Neuronal stem cell (in vitro differentiated cells): ENCODE measurements around the gene RPN2.

Experiments used
- DNase-seq: peaks from one replicate; pipeline ENCODE4 v3.0.0-alpha.2; 2013; ENCODE audit warnings: low spot score
- H2AFZ ChIP-seq: one replicate; pipeline ENCODE4 v1.6.1; 2013; ENCODE audit warnings: mild to moderate bottlenecking, low read length, inconsistent platforms
- H2AK5ac ChIP-seq: 2 replicates; pipeline ENCODE4 v1.6.1; 2013; ENCODE audit warnings: low read depth, mild to moderate bottlenecking, inconsistent platforms, low read length, moderate library complexity, mixed read lengths
- H2BK120ac ChIP-seq: 2 replicates; pipeline ENCODE4 v1.6.1; 2013; ENCODE audit warnings: low read depth, mild to moderate bottlenecking, inconsistent platforms, low read length, moderate library complexity, mixed read lengths
- H2BK12ac ChIP-seq: one replicate; pipeline ENCODE4 v1.6.1; 2013; ENCODE audit warnings: low read length, inconsistent platforms
- H2BK15ac ChIP-seq: 2 replicates; pipeline ENCODE4 v1.6.1; 2013; ENCODE audit warnings: mild to moderate bottlenecking, low read length, inconsistent platforms, mixed read lengths
- H2BK5ac ChIP-seq: one replicate; pipeline ENCODE4 v1.6.1; 2013; ENCODE audit warnings: inconsistent platforms, mild to moderate bottlenecking, low read length, moderate library complexity
- H3K14ac ChIP-seq: one replicate; pipeline ENCODE4 v1.6.1; 2013; ENCODE audit warnings: low read length, inconsistent platforms
- H3K18ac ChIP-seq: 2 replicates; pipeline ENCODE4 v1.6.1; 2013; ENCODE audit warnings: low read length, inconsistent platforms
- H3K23ac ChIP-seq: 2 replicates; pipeline ENCODE4 v1.6.1; 2013; ENCODE audit warnings: low read depth, mild to moderate bottlenecking, mixed read lengths, low read length, inconsistent platforms; ENCODE audit not compliant: poor library complexity
- H3K27ac ChIP-seq: replicated peaks from 3 replicates; pipeline ENCODE4 v1.5.1; 2013; ENCODE audit warnings: low read length, inconsistent platforms
- H3K27me3 ChIP-seq, 3 experiments: 2 replicates each; pipeline ENCODE4 v1.6.1; 2013; ENCODE audit warnings: low read length in 3 of 3, mild to moderate bottlenecking in 2 of 3, inconsistent platforms in 1 of 3, low read depth in 1 of 3, mixed read lengths in 1 of 3, moderate library complexity in 1 of 3; ENCODE audit not compliant: control insufficient read depth in 3 of 3, insufficient read depth in 3 of 3
- H3K36me3 ChIP-seq, 2 donors: replicated peaks in 1 of 2; 2 replicates each; pipeline ENCODE4 v1.6.1; 2013; ENCODE audit warnings: low read length in 2 of 2; ENCODE audit not compliant: control insufficient read depth in 2 of 2, insufficient read depth in 2 of 2
- H3K4ac ChIP-seq: 2 replicates; pipeline ENCODE4 v1.6.1; 2013; ENCODE audit warnings: inconsistent platforms, mild to moderate bottlenecking, low read length, moderate library complexity
- H3K4me1 ChIP-seq, 2 donors: 1 replicate in 1 of 2; 2 replicates in 1 of 2; pipeline ENCODE4 v1.6.1; 2013; ENCODE audit warnings: low read length in 2 of 2, low read depth in 1 of 2; ENCODE audit not compliant: control insufficient read depth in 2 of 2, insufficient read depth in 1 of 2
- H3K4me2 ChIP-seq: one replicate; pipeline ENCODE4 v1.6.1; 2013; ENCODE audit warnings: mild to moderate bottlenecking, low read length, inconsistent platforms; ENCODE audit not compliant: insufficient read depth, poor library complexity, severe bottlenecking
- H3K4me3 ChIP-seq, 2 donors: 2 replicates each; pipeline ENCODE4 v1.5.1; 2013; ENCODE audit warnings: low read length in 2 of 2, mild to moderate bottlenecking in 2 of 2, inconsistent platforms in 1 of 2, moderate library complexity in 1 of 2
- H3K79me1 ChIP-seq: one replicate; pipeline ENCODE4 v1.6.1; 2013; ENCODE audit warnings: low read depth, mild to moderate bottlenecking, inconsistent platforms, low read length, moderate library complexity
- H3K9ac ChIP-seq: one replicate; pipeline ENCODE4 v1.6.1; 2013; ENCODE audit warnings: mild to moderate bottlenecking, low read depth, low read length, inconsistent platforms; ENCODE audit not compliant: poor library complexity
- H3K9me3 ChIP-seq, 2 donors: replicated peaks in 1 of 2; 2 replicates each; pipeline versions ENCODE3 to v1.6.1; 2013; ENCODE audit warnings: low read length in 2 of 2, mild to moderate bottlenecking in 2 of 2, inconsistent platforms in 1 of 2, low read depth in 1 of 2, mixed read lengths in 1 of 2, moderate library complexity in 1 of 2; ENCODE audit not compliant: control insufficient read depth in 2 of 2, insufficient read depth in 1 of 2
- H4K8ac ChIP-seq: one replicate; pipeline ENCODE4 v1.6.1; 2013; ENCODE audit warnings: low read depth, mild to moderate bottlenecking, inconsistent platforms, low read length, moderate library complexity
- H4K91ac ChIP-seq: one replicate; pipeline ENCODE4 v1.6.1; 2013; ENCODE audit warnings: low read length, low read depth, mild to moderate bottlenecking, inconsistent platforms; ENCODE audit not compliant: poor library complexity
- WGBS, 2 donors: extraction: QIAGEN DNeasy Blood & Tissue Kit; methylation state at CpG; one replicate each; pipeline ENCODE4 v1.1.7; 2013; ENCODE audit warnings: missing lambda C conversion rate in 2 of 2, mixed read lengths in 1 of 2; ENCODE audit not compliant: insufficient read length in 2 of 2, insufficient replicate concordance in 1 of 2; ENCODE audit errors: extremely low coverage in 2 of 2; 5-methylcytosine and 5-hydroxymethylcytosine counted together

The RPN2 gene

GRCh38 chr20:37226889-37227288 lies 47.8 kb downstream of the RPN2 start:
- Histone ChIP-seq H3K18ac (peak overlapping the region; percentile 4), H2AK5ac (no peak overlapping the region), H2BK120ac (no peak overlapping the region), H4K8ac (no peak overlapping the region), H3K9me3 (no peaks in the 10 kb centered on the region), H3K36me3 (peaks cover 40 to 100% of the 10 kb centered on the region in 2 donors), H3K4me3 (no peak overlapping the region), H3K4me2 (no peak overlapping the region), H3K14ac (no peak overlapping the region), H3K27me3 (no peaks in the 10 kb centered on the region), H3K4me1 (peaks cover 26 to 30% of the 10 kb centered on the region in 2 donors), H3K4ac (no peak overlapping the region), H3K27ac (no peak overlapping the region), H3K23ac (no peak overlapping the region), H3K9ac (no peak overlapping the region), H3K79me1 (peaks cover 2% of the 10 kb centered on the region), H2BK5ac (no peak overlapping the region), H2BK15ac (no peak overlapping the region), H2AFZ (no peak overlapping the region), H2BK12ac (no peak overlapping the region), H4K91ac (peak overlapping the region; percentile 6)
- DNase-seq: no peak
- no CpG with 5 or more reads among the region's 3 CpGs for WGBS, 2 donors

GRCh38 chr20:37228082-37228481 lies 49.0 kb downstream of the RPN2 start:
- peak overlapping the region; percentile 77 for H3K27ac ChIP-seq
- WGBS, 2 donors: no CpG with 5 or more reads among the region's 6 CpGs

GRCh38 chr20:37228656-37229055 lies 49.5 kb downstream of the RPN2 start:
- Histone ChIP-seq H2BK120ac (no peak overlapping the region), H3K9me3 (no peaks in the 10 kb centered on the region), H2AFZ (no peak overlapping the region), H2BK12ac (no peak overlapping the region), H2AK5ac (peak overlapping the region; percentile 30), H3K4ac (peak overlapping the region; percentile 2), H3K4me2 (no peak overlapping the region), H3K27ac (peak overlapping the region; percentile 77), H3K23ac (no peak overlapping the region), H3K27me3 (no peaks in the 10 kb centered on the region), H3K4me1 (peaks cover 22 to 36% of the 10 kb centered on the region in 2 donors), H4K8ac (no peak overlapping the region), H3K4me3 (no peak overlapping the region), H3K14ac (no peak overlapping the region), H3K79me1 (peaks cover 2% of the 10 kb centered on the region), H2BK15ac (peak overlapping the region; percentile 18), H2BK5ac (peak overlapping the region; percentile 25), H4K91ac (no peak overlapping the region), H3K36me3 (peaks cover 37 to 100% of the 10 kb centered on the region in 2 donors), H3K18ac (peak overlapping the region; percentile 82), H3K9ac (no peak overlapping the region)
- no peak for DNase-seq
- WGBS, 2 donors: no CpG with 5 or more reads among the region's 5 CpGs

More at GRCh38 chr20:37228082-37228481, 49.0 kb downstream of the RPN2 start:
- Histone ChIP-seq H3K23ac (no peak overlapping the region), H2BK15ac (no peak overlapping the region), H3K14ac (no peak overlapping the region), H3K18ac (no peak overlapping the region), H4K8ac (no peak overlapping the region), H2AK5ac (no peak overlapping the region), H3K36me3 (peaks cover 38 to 100% of the 10 kb centered on the region in 2 donors), H2AFZ (no peak overlapping the region), H2BK5ac (peak overlapping the region; percentile 25), H3K4me1 (peaks cover 22 to 36% of the 10 kb centered on the region in 2 donors), H3K4ac (no peak overlapping the region), H3K4me2 (no peak overlapping the region), H2BK120ac (no peak overlapping the region), H3K27me3 (no peaks in the 10 kb centered on the region), H3K79me1 (peaks cover 2% of the 10 kb centered on the region), H3K4me3 (no peak overlapping the region), H4K91ac (no peak overlapping the region), H2BK12ac (no peak overlapping the region), H3K9me3 (no peaks in the 10 kb centered on the region), H3K9ac (no peak overlapping the region)
- no peak for DNase-seq

GRCh38 chr20:37229357-37229756 lies 50.2 kb downstream of the RPN2 start:
- Histone ChIP-seq H3K4me1 (peaks cover 22 to 36% of the 10 kb centered on the region in 2 donors), H2BK120ac (no peak overlapping the region), H4K91ac (no peak overlapping the region), H3K27ac (peak overlapping the region; percentile 77), H2BK15ac (no peak overlapping the region), H3K4me3 (no peak overlapping the region), H2BK5ac (no peak overlapping the region), H3K14ac (no peak overlapping the region), H3K9me3 (no peaks in the 10 kb centered on the region), H3K23ac (no peak overlapping the region), H2AK5ac (no peak overlapping the region), H3K18ac (no peak overlapping the region), H3K36me3 (peaks cover 37 to 100% of the 10 kb centered on the region in 2 donors), H3K27me3 (no peaks in the 10 kb centered on the region), H3K9ac (no peak overlapping the region), H2BK12ac (no peak overlapping the region), H3K79me1 (peaks cover 2% of the 10 kb centered on the region), H3K4ac (no peak overlapping the region), H2AFZ (no peak overlapping the region), H3K4me2 (no peak overlapping the region), H4K8ac (no peak overlapping the region)
- DNase-seq: no peak
- WGBS, 2 donors: no CpG with 5 or more reads among the region's 4 CpGs
